Measurements from ENCODE around the gene MRM1. TPM values are rescaled to one million over a fixed set of nuclear protein-coding genes. Genes with fewer than 3 reads are reported as not detected.
"Not testable (repeated sequence)": the region's sequence is repeated elsewhere in the genome, so short reads cannot be mapped to it uniquely, and the experiment has no call there.

Gene MRM1
- total RNA-seq, 1 donor from 2014 or later: 13.7 TPM

GRCh38 chr17:36600936-36601302 is 464 bp upstream of the MRM1 start:
- DNase-seq (ENCODE audit: low spot score): no peak

GRCh38 chr17:36602030-36602748 is 806 bp downstream of the MRM1 start:
- no peak for DNase-seq (ENCODE audit: low spot score)

- DNase-seq (ENCODE audit: low spot score): peak; percentile 61
Measured at GRCh38 chr17:36602924-36603384, 1.6 kb downstream of the MRM1 start.

GRCh38 chr17:36605028-36605427 is 3.6 kb downstream of the MRM1 start:
- DNase-seq (ENCODE audit: low spot score): not testable (repeated sequence)

GRCh38 chr17:36608280-36608679 is 6.9 kb downstream of the MRM1 start:
- DNase-seq (ENCODE audit: low spot score): no peak

GRCh38 chr17:36608794-36609497 is 7.6 kb downstream of the MRM1 start:
- no peak for DNase-seq (ENCODE audit: low spot score)

GRCh38 chr17:36609498-36609862 is 8.1 kb downstream of the MRM1 start:
- no peak for DNase-seq (ENCODE audit: low spot score)

- DNase-seq (ENCODE audit: low spot score): no peak
Measured at GRCh38 chr17:36610474-36610873, 9.1 kb downstream of the MRM1 start.

GRCh38 chr17:36611345-36612072 is 10.1 kb downstream of the MRM1 start:
- peak; percentile 56 for DNase-seq (ENCODE audit: low spot score)

GRCh38 chr17:36612323-36612722 is 10.9 kb downstream of the MRM1 start:
- DNase-seq (ENCODE audit: low spot score): no peak

- DNase-seq (ENCODE audit: low spot score): no peak
Measured at GRCh38 chr17:36613155-36613554, 11.8 kb downstream of the MRM1 start.

- DNase-seq (ENCODE audit: low spot score): no peak
Measured at GRCh38 chr17:36614081-36614480, 12.7 kb downstream of the MRM1 start.

GRCh38 chr17:36614933-36615332 is 13.6 kb downstream of the MRM1 start:
- DNase-seq (ENCODE audit: low spot score): no peak

- DNase-seq (ENCODE audit: low spot score): no peak
Measured at GRCh38 chr17:36616061-36617029, 15.0 kb downstream of the MRM1 start.

GRCh38 chr17:36617773-36618172 is 16.4 kb downstream of the MRM1 start:
- no peak for DNase-seq (ENCODE audit: low spot score)

- DNase-seq (ENCODE audit: low spot score): no peak
Measured at GRCh38 chr17:36623281-36623680, 21.9 kb downstream of the MRM1 start.

- no peak for DNase-seq (ENCODE audit: low spot score)
Measured at GRCh38 chr17:36625188-36625587, 23.8 kb downstream of the MRM1 start.

GRCh38 chr17:36627101-36627500 is 25.7 kb downstream of the MRM1 start:
- DNase-seq (ENCODE audit: low spot score): no peak

- DNase-seq (ENCODE audit: low spot score): no peak
Measured at GRCh38 chr17:36628576-36628975, 27.2 kb downstream of the MRM1 start.

- peak; percentile 77 for DNase-seq (ENCODE audit: low spot score)
Measured at GRCh38 chr17:36629252-36629847, 28.0 kb downstream of the MRM1 start.

- no peak for DNase-seq (ENCODE audit: low spot score)
Measured at GRCh38 chr17:36629970-36630502, 28.7 kb downstream of the MRM1 start.

Data from ureter (tissue), 1 donor.